Renal cortical epithelial cell (primary cell): ENCODE results near the gene ZNF311. TPM values are rescaled to one million over a fixed set of nuclear protein-coding genes. Genes with fewer than 3 reads are reported as not detected.
"Not testable (repeated sequence)": the region's sequence is repeated elsewhere in the genome, so short reads cannot be mapped to it uniquely, and the experiment has no call there.

Experiments used
- DNase-seq: peaks from one replicate; pipeline ENCODE4 v3.0.0-alpha.2; 2011; ENCODE audit warnings: low read depth
- total RNA-seq: library from RNA; depleted of rRNA; stranded (reverse); fragments of >200 nt; gene quantifications from 2 replicates; pipeline ENCODE4 v1.2.3, GENCODE V29; 2014

The ZNF311 gene
- total RNA-seq, 1 donor from 2014 or later, result 2.1 TPM

DNA sequence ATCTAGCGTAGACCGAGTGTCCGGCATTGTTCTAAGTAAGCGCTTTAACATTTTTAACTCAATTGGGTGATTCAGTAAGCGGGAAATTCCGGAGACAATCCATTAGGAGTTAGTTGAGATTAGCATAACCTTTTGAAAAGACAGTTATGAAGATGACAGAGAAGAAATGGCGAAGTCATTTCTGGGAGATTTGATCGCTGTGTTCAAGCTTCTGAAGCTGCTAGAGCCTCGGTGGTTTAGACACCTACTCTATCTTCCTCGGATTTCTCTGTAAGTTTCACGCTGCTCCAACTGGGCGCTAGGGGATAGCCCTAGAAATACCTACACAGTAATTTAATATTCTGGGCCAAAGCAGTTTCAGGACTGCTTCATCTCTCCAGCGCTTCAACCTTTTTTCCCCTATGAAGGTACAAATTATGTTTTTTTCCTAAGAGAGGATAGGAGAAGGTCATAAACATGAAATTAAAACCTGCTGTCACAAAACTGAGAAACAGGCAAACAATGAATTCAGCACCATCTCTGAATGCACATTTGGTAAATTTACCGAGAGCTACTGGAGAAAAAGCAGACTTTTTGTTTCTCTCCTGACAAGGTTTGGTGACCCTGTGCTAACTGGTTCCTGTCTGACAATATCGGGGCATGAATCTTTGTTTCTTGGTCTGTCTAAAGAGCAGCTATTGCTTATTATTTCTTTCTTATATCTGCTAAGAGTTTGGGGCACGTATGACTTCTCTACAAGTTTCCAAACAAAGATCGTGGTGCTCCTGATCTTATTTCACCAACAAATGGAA is 22.4 kb downstream of the ZNF311 start:
- peak; percentile 53 for DNase-seq

DNA sequence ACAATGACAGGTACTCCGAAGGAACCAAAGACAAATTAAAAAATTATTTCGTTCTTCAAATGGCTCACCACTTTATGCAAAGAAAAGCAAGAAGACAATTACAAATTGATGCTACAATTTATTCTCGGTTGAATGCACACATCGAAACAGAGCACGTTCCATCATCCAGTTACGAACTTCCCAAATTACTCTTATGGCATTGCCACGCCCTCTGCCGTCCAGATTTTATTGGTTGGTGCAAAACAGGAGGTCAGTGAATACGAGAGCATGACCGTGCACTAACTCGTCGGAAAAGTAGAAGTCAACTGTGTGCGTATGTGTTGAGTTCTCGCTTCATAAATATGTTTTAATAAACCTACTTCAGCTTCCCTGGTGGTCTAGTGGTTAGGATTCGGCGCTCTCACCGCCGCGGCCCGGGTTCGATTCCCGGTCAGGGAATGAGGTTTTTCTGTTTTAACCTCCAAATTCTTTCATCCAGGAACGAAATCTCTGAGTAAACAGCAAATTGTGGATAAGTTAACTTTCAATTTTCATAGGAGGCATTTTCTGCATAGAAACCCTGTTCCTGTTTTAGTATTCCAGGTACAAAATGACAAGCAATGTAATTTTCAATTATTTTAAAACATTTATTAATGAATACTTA is 23.2 kb downstream of the ZNF311 start:
- DNase-seq, result peak; percentile 87

DNA sequence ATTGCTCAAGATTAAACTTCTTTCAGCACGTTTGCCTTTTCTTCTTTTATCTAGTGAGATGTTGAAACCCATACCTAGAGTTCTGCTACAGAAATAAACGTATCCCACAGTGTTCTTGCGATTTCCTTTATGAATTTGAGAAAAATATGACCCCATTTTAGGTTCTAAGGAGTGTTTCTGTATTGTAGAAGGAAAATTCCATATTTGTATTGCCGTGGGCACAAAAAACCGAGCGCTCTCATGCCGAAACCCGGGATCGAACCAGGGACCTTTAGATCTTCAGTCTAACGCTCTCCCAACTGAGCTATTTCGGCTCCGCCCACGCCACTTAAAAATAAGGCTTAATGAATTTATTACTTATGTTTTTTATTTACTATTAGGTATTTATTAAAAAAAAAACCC is 23.7 kb downstream of the ZNF311 start:
- no peak for DNase-seq

DNA sequence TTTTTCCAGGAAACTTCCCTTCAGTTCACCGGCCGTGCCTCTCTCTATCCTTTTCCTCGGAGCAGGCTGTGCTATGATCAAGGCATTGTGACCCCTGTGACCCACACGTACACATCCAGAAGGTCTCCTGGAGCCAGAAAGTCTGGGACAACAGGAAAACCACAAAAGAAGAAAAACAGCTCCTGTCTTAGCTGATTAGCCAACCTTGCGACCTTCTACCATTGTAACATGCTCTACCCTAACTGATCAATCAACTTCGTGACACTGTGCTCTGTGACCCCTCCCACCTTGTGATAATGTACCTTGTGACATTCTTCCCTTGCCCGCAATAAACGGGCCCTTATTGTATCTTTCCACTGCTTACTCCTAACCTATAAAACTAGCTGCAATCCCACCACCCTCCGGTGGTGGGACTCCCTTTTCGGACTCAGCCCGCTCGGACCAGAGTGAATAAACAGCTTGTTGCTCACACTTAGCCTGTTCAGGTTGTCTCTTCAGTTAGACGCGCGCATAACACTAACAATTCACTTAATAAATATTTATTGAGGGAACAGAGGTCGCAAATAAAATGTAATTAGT is 24.2 kb downstream of the ZNF311 start:
- DNase-seq, result peak; percentile 72

DNA sequence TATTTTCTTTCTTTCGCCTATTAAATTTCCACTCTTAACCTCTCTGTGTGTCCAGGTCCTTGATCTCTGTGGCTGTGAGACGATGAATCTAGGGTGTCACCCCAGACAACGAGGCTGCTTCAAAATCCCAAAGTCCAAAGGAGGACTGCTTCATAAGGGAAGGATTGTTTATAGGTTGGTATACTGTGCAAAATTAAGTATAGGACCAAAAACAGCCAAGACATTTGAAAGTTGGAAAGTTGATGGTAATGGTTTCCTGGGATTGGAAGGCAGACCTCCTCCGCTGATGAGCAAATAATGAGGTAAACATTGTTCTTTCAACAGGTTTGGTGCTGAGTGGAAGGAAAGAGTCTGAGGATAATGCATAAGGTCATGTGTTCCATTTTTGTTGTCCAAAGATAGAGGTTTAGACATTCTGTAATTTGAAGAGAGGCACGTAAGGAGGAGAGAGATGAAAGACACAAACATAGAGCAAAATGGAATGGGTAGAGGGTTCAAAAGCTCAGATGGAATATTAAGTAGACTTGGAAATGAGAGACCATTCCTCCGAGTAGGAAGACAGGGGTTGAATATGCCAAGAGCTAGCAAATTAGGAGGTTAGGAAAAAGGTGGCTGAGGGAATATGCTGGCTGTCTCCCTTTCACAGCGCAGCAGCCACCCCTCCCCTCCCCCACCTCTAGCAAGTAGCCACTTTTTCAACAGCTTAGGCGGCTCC is 24.8 kb downstream of the ZNF311 start:
- no peak for DNase-seq

DNA sequence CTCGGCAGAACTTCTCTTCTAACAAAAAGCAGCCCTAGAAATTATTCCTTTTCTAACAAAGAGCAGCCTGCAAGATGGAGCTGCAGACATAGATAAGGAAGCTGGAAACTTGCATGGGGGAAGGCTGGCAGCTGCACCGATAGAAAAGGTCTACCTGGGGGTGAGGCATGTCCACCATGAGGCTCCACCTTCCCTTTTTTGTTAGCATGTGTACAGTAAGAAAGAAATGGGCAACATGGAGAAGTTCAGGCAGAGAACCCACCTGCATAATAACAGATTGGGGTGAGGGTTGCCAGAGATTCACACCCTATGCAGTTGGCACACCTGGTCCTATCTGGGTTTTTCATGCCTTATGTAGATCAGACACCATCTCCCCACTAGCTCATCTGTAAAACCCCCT is 25.4 kb downstream of the ZNF311 start:
- DNase-seq, result no peak

DNA sequence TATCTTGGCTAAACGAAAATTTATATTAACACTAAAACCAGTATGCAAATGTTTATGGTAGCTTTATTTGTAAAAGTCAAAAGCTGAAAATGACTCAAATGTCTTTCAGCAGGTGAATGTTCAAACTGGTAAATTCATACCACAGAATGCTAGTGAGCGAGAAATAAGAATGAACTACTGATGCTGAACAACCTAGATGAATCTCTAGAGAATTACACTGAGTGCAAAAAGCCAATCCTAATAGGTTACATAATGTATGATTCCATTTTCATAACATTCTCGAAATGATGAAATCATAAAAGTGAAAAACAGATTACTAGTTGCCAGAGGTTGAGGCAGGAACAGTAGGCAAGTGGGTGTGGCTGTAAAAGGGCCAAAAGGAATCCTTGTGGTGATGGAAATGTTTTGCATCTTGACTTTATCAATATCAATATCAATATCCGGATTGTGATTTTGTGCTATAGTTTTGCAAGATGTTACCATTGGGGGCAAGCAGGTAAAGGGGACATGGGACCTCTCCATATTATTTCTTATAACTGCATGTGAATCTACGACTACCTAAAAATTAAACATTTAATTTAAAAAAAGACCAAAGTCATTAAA is 26.1 kb downstream of the ZNF311 start:
- no peak for DNase-seq

DNA sequence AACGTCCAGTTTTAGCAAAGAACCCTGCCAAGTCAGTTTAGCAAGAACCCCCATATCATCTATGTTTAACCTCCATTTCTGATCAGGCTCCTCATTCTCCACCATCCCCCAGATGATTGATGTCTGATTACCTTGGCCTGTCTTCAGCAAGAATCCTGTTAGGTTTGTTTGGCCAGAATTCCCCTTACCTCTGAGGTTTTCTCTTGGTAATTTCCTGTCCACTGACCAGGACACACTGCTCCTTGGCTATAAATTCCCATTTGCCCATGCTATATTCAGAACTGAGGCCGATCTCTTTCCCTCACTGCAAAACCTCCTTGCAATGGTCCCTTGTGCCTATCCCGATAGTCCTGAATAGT is 27.0 kb downstream of the ZNF311 start:
- no peak for DNase-seq

DNA sequence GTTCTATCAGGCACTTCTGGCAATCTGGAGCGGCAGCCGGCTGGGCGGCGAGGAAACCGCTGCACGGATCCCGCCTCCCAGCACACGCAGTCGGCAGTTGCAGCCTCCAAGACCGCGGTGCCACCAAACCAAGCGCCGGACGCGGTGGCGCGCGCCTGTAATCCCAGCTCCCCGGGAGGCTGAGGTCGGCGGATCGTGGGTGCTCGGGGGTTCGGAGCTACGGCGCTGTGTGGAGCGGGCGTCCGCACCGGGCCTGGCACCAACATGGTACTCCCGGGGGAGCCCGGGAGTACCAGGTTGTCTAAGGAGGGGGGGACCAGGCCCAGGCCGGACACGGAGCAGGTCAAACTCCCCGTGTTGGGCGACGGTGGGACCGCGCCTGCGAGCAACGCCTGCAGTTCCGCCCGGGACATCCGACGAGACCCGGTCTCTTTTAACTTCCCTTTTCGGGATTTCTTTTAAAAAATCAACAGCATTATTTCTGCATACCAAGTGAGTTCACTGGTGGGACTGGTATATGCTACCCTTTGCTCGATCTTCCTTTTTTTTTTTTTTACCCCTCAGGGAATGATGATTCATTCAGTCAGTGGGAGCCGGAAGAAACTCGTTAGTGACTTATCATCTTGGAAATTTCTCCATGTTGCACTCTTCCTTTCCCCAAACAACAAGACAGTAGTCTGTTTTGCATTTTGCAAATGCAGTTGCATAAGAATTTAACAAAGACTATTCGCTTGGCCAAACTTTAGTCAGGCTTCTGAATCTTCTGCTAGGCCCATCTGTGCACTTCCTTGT is 27.6 kb downstream of the ZNF311 start:
- DNase-seq, result peak; percentile 37

DNA sequence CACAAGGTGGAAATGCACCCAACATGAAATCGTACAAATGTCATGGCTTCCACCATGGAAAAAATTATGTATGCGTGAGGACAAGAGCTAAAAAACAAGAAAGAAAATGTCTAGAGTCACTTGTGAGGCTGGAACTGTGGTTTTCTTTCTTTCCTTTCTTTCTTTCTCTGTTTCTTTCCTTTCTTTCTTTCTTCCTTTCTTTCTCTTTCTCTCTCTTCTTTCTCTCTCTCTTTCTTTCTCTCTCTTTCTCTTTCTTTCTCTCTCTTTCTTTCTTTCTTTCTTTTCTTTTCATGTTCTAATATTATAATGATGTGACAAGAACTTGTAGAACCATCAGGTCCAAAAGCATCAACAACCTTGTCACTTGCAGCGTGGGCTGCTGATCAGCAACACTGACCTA is 28.4 kb downstream of the ZNF311 start:
- DNase-seq, result no peak

DNA sequence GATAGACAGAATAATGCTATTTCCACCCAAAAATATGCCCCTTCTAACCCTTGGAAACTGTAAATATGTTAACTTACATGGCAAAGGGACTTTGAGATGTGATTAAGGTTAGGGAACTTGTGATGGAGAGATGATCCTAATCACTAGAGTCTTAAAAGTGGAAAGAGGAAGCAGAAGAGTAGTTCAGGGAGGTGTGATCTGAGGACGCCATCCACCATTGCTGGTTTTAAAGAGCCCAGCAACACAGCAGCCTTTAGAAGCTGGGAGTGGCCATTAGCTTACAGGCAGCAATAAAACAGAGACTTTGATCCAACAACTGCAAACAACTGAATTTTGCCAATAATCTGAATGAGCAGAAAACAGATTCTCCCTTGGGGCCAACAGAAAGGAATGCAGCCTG is 30.6 kb downstream of the ZNF311 start:
- no peak for DNase-seq

DNA sequence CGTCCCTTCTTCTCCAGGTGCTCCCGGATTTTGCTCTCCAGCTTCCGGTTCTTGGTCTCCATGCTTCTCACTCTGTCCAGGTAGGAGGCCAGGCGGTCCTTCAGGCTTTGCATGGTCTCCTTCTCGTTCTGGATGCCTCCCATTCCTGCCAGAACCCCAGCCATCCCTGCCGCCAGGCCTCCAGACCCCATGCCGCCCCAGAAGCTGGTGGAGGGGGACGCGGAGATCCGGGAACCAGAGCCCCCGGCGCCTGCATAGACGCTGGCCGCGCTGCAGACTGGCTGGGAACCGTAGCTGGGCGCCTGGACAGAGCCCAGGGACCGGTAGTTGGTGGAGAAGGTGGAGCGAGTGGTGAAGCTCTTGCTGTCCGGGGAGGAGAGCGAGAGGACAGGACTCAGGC is 35.1 kb downstream of the ZNF311 start:
- DNase-seq, result not testable (repeated sequence)

DNA sequence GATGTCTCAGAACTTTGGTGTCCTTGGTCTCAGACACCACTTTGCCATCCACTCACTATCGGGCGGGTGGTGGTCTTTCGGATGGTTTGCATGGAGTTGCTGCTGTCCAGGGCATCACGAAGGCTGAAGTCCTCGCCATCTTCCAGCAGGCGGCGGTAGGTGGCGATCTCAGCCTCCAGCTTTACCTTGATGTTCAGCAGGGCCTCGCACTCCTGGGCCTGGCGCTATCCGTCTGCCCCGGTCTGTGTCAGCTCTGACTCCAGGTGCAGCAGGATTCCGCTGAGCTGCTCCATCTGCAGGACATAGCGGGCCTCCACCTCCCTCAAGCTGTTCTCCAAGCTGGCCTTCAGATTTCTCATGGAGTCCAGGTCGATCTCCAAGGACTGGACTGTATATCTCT is 36.0 kb downstream of the ZNF311 start:
- no peak for DNase-seq

DNA sequence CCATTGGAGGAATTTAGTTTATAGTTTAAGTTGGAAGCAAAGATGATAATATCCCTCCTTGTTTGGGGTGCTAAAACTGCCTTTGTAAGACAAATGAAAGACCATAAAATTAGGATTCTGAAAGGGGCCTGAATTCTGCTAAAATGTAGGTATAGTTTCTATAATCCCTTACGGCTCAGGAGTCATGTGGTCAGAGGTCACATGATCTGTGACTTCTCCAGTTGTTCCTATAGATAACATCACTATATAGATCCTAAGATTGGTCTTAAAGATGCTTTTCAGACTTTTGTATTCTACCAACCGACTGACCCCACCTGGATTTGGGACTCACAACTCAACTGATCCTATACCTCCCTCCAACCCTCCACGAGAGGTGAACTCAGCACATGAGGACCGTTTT is 36.6 kb downstream of the ZNF311 start:
- no peak for DNase-seq

DNA sequence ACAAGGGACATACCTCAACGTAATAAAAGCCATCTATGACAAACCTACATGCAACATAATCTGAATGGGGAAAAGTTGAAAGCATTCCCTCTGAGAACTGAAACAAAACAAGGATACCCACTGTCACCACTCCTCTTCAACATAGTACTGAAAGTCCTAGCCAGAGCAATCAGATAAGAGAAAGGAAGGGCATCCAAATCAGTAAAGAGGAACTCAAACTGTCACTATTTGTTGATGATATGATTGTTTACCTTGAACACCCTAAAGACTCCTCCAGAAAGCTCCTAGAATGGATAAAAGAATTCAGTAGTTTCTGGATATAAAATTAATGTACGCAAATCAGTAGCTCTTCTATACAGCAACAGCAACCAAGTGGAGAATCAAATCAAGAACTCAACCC is 39.4 kb downstream of the ZNF311 start:
- DNase-seq, result no peak

DNA sequence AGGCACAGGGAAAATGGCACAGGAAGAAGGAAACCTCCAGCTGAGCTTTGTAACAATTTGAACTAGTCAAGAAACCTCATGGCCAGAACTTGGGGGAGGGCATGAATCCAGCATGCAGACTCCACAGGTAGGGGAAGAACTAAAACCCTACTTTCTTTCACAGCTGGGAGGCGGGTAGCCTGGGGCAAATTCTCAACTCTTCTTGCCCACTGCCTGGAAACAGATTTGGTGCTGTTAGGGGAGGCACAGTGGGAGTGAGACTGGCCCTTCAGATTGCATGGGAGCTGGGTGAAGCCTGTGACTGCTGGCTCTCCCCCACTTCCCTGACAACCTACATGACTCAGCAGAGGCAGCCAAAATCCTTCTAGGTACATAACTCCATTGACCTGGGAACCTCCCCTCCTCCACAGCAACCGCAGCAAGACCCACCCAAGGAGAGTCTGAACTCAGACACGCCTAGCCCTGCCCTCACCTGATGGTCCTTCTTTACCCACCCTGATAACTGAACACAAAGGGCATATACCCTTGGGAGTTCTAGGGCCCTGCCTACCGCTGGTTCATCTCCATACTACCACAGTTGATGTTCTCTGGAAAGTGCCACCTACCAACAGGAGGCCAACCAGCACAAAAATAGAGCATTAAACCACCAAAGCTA is 44.1 kb downstream of the ZNF311 start:
- no peak for DNase-seq

DNA sequence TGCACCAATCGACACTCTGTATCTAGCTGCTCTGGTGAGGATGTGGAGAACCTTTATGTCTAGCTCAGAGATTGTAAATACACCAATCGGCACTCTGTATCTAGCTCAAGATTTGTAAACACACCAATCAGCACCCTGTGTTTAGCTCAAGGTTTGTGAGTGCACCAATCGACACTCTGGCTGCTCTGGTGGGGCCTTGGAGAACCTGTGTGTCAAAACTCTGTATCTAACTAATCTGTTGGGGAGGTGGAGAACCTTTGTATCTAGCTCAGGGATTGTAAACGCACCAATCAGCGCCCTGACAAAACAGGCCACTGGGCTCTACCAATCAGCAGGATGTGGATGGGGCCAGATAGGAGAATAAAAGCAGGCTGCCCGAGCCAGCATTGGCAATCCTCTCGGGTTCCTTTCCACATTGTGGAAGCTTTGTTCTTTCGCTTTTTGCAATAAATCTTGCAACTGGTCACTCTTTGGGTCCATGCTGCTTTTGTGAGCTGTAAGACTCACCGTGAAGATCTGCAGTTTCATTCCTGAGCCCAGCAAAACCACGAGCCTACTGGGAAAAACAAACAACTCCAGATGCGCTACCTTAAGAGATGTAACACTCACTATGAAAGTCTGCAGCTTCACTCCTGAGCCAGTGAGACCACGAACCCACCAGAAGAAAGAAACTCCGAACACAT is 46.4 kb downstream of the ZNF311 start:
- DNase-seq, result not testable (repeated sequence)

DNA sequence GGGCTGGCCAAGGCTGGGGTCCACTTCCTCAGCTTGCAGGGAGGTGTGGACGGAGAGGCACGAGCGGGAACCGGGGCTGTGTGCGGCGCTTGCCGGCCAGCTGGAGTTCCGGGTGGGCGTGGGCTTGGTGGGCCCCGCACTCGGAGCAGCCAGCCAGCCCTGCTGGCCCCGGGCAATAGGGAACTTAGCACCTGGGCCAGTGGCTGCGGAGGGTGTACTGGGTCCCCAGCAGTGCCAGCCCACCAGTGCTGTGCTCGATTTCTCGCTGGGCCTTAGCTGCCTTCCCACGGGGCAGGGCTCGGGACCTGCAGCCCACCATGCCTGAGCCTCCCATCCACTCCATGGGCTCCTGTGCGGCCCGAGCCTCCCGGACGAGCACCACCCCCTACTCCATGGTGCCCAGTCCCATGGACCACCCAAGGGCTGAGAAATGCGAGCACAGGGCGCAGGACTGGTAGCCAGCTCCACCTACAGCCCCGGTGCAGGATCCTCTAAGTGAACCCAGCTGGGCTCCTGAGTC is 47.3 kb downstream of the ZNF311 start:
- not testable (repeated sequence) for DNase-seq

DNA sequence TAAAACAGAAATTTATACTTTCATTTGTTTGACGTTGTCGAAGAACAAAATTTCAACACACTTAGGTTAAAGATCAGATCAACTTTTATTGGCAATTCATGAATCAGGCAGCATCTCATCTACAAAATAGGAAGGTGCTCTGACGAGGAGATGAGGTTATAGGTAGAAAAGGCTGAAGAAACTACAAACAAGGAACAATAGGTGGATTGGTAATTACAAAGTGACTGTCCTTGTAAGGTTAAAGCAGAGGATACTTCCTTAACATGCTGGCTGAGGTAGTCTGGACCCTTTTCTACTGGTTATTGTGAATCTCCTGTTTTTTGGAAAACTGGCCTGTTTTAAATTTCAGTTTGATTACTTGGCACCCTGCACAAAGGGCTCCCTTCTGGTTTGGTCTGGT is 48.8 kb downstream of the ZNF311 start:
- DNase-seq, result no peak
